ENCODE results near the gene ZNF629.
A peak's percentile ranks its signal among the peaks of the same experiment; 100 is the strongest.

The ZNF629 gene

DNA sequence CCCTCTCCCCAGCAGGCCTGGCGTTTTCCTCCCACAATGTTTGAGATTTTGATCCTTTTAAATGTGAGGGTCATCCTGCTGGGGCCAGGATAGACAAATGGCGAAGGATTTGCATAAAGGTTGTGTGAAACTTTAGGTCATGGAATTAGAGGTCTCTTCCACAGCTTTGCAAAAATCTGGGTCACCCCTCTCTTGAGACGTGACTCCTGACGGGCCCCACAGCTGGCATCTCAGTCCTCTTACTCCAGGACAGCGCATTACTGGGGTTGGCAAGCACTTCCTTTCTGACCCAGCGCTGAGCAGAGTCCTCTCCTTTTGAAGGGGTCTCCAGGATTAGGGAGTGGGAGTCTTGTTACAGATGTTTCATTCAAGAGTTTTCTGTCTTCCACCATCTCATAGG is 7.4 kb downstream of the ZNF629 start:
- no peak overlapping the region for H3K4me3 ChIP-seq (ENCODE audit: low read depth, low read length)
- TF ChIP-seq, protein P1, sequence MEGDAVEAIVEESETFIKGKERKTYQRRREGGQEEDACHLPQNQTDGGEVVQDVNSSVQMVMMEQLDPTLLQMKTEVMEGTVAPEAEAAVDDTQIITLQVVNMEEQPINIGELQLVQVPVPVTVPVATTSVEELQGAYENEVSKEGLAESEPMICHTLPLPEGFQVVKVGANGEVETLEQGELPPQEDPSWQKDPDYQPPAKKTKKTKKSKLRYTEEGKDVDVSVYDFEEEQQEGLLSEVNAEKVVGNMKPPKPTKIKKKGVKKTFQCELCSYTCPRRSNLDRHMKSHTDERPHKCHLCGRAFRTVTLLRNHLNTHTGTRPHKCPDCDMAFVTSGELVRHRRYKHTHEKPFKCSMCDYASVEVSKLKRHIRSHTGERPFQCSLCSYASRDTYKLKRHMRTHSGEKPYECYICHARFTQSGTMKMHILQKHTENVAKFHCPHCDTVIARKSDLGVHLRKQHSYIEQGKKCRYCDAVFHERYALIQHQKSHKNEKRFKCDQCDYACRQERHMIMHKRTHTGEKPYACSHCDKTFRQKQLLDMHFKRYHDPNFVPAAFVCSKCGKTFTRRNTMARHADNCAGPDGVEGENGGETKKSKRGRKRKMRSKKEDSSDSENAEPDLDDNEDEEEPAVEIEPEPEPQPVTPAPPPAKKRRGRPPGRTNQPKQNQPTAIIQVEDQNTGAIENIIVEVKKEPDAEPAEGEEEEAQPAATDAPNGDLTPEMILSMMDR (IDR thresholded peaks at IDR 0.05; ENCODE audit: control insufficient read depth, extremely low read depth, insufficient read depth) = no peak
- DNase-seq (ENCODE audit: low read depth) = no peak

GRCh38 chr16:30778549-30779244 is 8.3 kb downstream of the ZNF629 start:
- no peak overlapping the region for H3K4me3 ChIP-seq (ENCODE audit: low read depth, low read length)
- TF ChIP-seq, protein P1 (IDR thresholded peaks at IDR 0.05; ENCODE audit: control insufficient read depth, extremely low read depth, insufficient read depth) = no peak
- no peak for DNase-seq (ENCODE audit: low read depth)

- DNase-seq (ENCODE audit: low read depth) = no peak
- TF ChIP-seq, protein P1 (IDR thresholded peaks at IDR 0.05; ENCODE audit: control insufficient read depth, extremely low read depth, insufficient read depth) = no peak
- no peak overlapping the region for H3K4me3 ChIP-seq (ENCODE audit: low read depth, low read length)
These were observed 9.3 kb downstream of the ZNF629 start for GRCh38 chr16:30777591-30778297.

DNA sequence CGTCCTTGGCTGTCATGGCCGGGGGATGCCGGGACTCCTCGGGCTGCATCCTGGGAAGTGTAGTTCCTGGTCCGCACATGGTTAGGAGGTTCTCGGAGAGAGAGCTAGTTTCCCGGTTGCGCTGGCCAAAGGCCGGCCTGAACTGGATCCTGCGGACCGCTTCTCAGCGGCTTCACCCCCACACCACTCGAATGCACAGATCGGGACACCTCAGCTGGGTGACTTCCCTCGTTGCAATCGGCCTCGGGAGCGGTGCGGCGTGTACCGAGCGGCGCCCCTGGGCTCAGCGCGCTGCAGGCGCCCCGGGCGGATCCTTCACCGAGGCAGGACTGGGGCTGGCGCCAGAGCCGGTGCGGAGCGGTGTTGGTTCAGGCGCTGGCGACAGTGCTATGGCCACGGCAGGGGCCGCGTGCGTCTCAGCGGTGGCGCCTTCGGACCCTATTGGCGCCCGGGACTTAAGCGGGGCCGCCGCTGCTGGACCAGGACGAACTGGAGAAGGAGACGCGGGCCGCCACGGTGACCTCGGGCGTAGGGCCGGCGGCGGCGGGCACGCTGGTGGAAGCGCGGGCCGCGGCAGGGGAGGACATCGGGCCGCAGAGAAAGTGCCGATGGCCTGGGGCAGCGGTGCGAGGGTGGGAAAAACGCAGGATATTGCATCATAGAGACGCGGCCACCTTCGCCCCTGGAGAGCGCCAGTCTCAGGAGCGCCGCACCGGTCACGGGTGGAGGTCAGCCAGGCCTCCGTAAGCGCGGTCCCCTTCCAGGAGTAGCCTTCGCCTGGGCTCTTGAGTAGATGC is 11.4 kb downstream of the ZNF629 start:
- H3K4me3 ChIP-seq (ENCODE audit: low read depth, low read length) = peak overlapping the region; percentile 88
- peak; percentile 49 for DNase-seq (ENCODE audit: low read depth)
- TF ChIP-seq, protein P1 (IDR thresholded peaks at IDR 0.05; ENCODE audit: control insufficient read depth, extremely low read depth, insufficient read depth) = no peak

DNA sequence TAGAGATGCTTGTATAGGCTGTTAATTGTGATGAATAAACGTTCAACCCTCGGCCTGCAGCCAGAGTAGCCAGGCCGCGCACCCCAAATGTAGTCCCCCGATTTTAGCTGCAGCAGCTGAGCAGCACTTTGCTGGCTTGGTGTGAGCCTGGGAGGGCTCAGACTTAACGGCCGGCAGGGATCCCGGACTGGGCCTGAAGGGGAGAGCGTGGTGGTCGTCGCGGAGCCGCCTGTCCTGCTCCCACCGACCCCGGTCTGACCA is 11.9 kb downstream of the ZNF629 start:
- no peak for DNase-seq (ENCODE audit: low read depth)
- TF ChIP-seq, protein P1 (IDR thresholded peaks at IDR 0.05; ENCODE audit: control insufficient read depth, extremely low read depth, insufficient read depth) = no peak
- peak overlapping the region; percentile 88 for H3K4me3 ChIP-seq (ENCODE audit: low read depth, low read length)

DNA sequence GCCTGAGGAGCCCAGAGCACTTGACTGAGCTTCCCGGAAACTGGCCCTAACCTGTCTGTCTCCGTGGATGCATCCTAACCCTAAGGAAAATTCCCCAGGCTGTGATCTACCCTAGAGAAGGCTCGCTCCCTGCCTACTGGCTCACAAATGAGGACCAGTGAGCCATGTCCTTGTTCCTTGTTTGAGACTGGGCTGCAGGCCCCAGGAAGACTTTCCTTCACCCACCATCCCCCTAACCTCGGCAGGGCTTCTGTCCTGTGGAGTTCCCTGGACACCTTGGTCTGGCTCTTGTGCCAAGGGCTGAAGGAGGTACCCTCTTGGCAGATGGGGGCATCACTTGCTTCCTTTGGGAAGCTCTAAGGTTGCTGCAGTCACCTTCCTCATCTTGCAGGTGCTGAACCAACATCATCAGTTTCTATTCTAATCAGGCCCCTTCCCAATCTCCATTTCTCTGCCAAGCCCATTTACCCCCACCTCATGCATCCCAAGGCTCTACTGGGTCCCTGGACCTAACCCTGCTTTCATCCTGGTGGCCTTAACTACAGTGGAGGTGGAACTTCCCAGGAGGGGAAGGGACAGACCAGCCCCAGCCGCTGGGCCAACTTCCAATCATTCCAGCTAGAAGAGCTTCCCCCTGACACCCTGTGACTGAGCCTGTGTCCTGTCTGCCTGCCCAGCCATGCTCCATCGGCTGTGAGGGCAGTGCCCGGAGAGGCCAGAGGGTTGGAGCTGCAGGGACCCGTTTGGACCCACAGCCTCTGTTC is 12.5 kb downstream of the ZNF629 start:
- peak overlapping the region; percentile 88 for H3K4me3 ChIP-seq (ENCODE audit: low read depth, low read length)
- TF ChIP-seq, protein P1 (IDR thresholded peaks at IDR 0.05; ENCODE audit: control insufficient read depth, extremely low read depth, insufficient read depth) = no peak
- no peak for DNase-seq (ENCODE audit: low read depth)
